Neural cell (in vitro differentiated cells): ENCODE results near the gene MYO10.

Source experiments
- CTCF ChIP-seq: fragments of 450-650 bp; IDR thresholded peaks from 2 replicates; pipeline ENCODE4 v1.5.1; 2014; ENCODE audit warnings: antibody characterized with exemption, mild to moderate bottlenecking, moderate library complexity; ENCODE audit not compliant: poor library complexity, severe bottlenecking
- EZH2 ChIP-seq: fragments of 200-600, 300-800 bp; shearing (Covaris generic), sonication (generic); IDR thresholded peaks from 2 replicates; pipeline ENCODE4 v1.6.1; 2014; ENCODE audit warnings: antibody characterized with exemption, low read length, borderline replicate concordance, mild to moderate bottlenecking; ENCODE audit not compliant: insufficient read depth, poor library complexity, severe bottlenecking
- POLR2AphosphoS5 ChIP-seq: IDR thresholded peaks from 2 replicates; pipeline ENCODE4 v1.6.1; 2012
- RAD21 ChIP-seq: fragments of 450-650 bp; conservative IDR thresholded peaks from 2 replicates; pipeline ENCODE4 v1.6.1; 2014; ENCODE audit warnings: antibody characterized with exemption, mild to moderate bottlenecking, moderate library complexity
- SMC3 ChIP-seq: fragments of 450-650 bp; conservative IDR thresholded peaks from 2 replicates; pipeline ENCODE4 v1.6.1; 2014; ENCODE audit warnings: antibody characterized with exemption, mild to moderate bottlenecking, moderate library complexity; ENCODE audit not compliant: poor library complexity
- TAF1 ChIP-seq: IDR thresholded peaks from 2 replicates; pipeline ENCODE4 v1.6.1; 2012; ENCODE audit warnings: low read depth

GRCh38 chr5:16812448-16812847, 123.6 kb downstream of the MYO10 start:
- TF ChIP-seq POLR2AphosphoS5, result no peak
- no peak for TF ChIP-seq CTCF
- no peak for TF ChIP-seq TAF1
- TF ChIP-seq EZH2, result no peak
- no peak for TF ChIP-seq SMC3
- no peak for TF ChIP-seq RAD21
